Activated CD8-positive, alpha-beta T cell treated with anti-CD3 and anti-CD28 coated beads for 36 hours (primary cell): ENCODE results near the gene CFAP53. TPM values are rescaled to one million over a fixed set of nuclear protein-coding genes. Genes with fewer than 3 reads are reported as not detected.

Experiments
- ATAC-seq: fragments of 200-7000 bp; cut with Tn5 transposase; one replicate; pipeline ENCODE4 v1.10.0; 2021; ENCODE audit warnings: mild to moderate bottlenecking, moderate library complexity
- CTCF ChIA-PET: fragments of 350-600 bp; sonication (Branson Sonifier 250); formaldehyde crosslinking; loops from one replicate; lab custom pipeline; 2021; ENCODE audit warnings: antibody characterized with exemption; lab: Charles Lee
- POLR2A ChIA-PET: fragments of 350-600 bp; sonication (Branson Sonifier 250); formaldehyde crosslinking; loops from one replicate; lab custom pipeline; 2021; ENCODE audit warnings: antibody characterized with exemption; lab: Charles Lee
- DNase-seq: peaks from one replicate; pipeline ENCODE4 v3.0.0-alpha.2; 2020
- H3K27ac Mint-ChIP-seq: one replicate; pipeline ENCODE4 v1.8.0; 2021; ENCODE audit warnings: mild to moderate bottlenecking, mixed read lengths
- H3K27me3 Mint-ChIP-seq: one replicate; pipeline ENCODE4 v1.8.0; 2021; ENCODE audit warnings: mixed read lengths
- H3K36me3 Mint-ChIP-seq: one replicate; pipeline ENCODE4 v1.8.0; 2021; ENCODE audit warnings: low read depth, mixed read lengths
- H3K4me1 Mint-ChIP-seq: one replicate; pipeline ENCODE4 v1.8.0; 2021; ENCODE audit warnings: low read depth, mixed read lengths
- H3K4me3 Mint-ChIP-seq: one replicate; pipeline ENCODE4 v1.8.0; 2021; ENCODE audit warnings: mild to moderate bottlenecking, moderate library complexity, mixed read lengths
- H3K9me3 Mint-ChIP-seq: one replicate; pipeline ENCODE4 v1.8.0; 2021; ENCODE audit warnings: mixed read lengths
- intact Hi-C: fragments of 100-400 bp; cut with micrococcal nuclease; formaldehyde crosslinking; loops from one replicate; pipeline ENCODE4 v1.10.0; 2022
- total RNA-seq, 2 experiments: library from RNA; stranded (reverse); gene quantifications; one replicate each; pipeline ENCODE4 v1.2.3, GENCODE V29; 2021
- TF ChIP-seq, protein P1 (sequence below): fragments of 200-600 bp; IDR thresholded peaks from one replicate; pipeline ENCODE4 v1.8.0; 2022; ENCODE audit warnings: antibody characterized with exemption, mild to moderate bottlenecking

CFAP53 gene
- total RNA-seq, 2 experiments from 2014 or later, result 0.27 to 0.76 TPM

DNA sequence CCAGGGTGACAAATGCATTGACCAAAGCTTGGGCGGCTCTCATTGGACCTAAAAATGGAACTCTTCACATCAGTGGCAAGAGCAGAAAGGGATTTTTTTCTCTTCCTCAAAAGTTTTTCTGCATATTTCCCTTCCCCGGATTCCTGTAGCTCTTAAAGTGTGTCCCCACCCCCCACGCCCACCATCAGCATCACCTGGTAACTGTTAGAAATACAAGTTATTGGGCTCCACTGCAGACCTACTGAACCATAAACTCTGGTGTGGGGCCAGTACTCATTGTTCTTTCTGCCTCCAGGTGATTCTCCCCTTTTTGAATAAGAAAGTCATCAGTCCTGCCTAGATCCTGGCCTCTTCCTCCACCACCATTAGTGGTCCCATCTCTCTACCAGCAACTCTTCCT lies 70.0 kb downstream of the CFAP53 start:
- Mint-ChIP-seq H3K27me3 (peaks cover 68% of the 10 kb centered on the region), H3K4me1 (peaks cover 9% of the 10 kb centered on the region), H3K27ac (no peak overlapping the region), H3K4me3 (no peak overlapping the region), H3K9me3 (peaks cover 3% of the 10 kb centered on the region), H3K36me3 (no peaks in the 10 kb centered on the region)
- intact Hi-C loops, result no loop called here
- ChIA-PET CTCF (interaction anchor here (1.1 to 2.9 kb wide), 8 partner anchors 8 to 685 kb away, joined by 3 to 10 read pairs (median 4); no protein-coding TSS in a partner anchor), POLR2A (no interaction called here)
- DNase-seq (no peak), ATAC-seq (no peak)
- TF ChIP-seq, protein P1, sequence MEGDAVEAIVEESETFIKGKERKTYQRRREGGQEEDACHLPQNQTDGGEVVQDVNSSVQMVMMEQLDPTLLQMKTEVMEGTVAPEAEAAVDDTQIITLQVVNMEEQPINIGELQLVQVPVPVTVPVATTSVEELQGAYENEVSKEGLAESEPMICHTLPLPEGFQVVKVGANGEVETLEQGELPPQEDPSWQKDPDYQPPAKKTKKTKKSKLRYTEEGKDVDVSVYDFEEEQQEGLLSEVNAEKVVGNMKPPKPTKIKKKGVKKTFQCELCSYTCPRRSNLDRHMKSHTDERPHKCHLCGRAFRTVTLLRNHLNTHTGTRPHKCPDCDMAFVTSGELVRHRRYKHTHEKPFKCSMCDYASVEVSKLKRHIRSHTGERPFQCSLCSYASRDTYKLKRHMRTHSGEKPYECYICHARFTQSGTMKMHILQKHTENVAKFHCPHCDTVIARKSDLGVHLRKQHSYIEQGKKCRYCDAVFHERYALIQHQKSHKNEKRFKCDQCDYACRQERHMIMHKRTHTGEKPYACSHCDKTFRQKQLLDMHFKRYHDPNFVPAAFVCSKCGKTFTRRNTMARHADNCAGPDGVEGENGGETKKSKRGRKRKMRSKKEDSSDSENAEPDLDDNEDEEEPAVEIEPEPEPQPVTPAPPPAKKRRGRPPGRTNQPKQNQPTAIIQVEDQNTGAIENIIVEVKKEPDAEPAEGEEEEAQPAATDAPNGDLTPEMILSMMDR, result no peak

DNA sequence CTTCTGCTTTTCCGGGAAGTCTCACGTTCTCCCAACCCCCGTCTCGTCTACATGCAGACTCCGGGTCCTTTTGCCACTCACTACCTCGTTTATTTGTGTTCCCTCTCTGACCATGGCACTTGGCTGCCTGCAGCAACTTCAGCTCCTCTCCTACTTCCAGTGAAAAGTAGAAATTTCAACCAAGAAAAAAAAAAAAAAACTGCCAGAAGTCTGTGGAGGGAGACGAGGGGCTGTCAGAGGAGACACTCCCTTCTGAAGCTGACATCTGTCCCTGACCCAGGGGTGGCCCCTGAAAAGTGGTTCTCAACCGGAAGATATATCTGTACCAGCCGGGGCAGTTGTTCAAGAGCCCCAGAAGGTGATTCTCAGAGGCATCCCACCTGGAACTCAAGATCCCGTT lies 70.6 kb downstream of the CFAP53 start:
- TF ChIP-seq, protein P1, result no peak
- intact Hi-C loops, result no loop called here
- H3K4me3 Mint-ChIP-seq, result peak overlapping the region; percentile 27
- peaks cover 69% of the 10 kb centered on the region for H3K27me3 Mint-ChIP-seq
- H3K9me3 Mint-ChIP-seq, result no peaks in the 10 kb centered on the region
- no peaks in the 10 kb centered on the region for H3K36me3 Mint-ChIP-seq
- ChIA-PET POLR2A (no interaction called here), CTCF (interaction anchor here (0.9 to 2.9 kb wide), 19 partner anchors 8 to 687 kb away, joined by 3 to 10 read pairs (median 4); partner anchors contain the start of gene CFAP53)
- DNase-seq (no peak), ATAC-seq (no peak)
- peaks cover 11% of the 10 kb centered on the region for H3K4me1 Mint-ChIP-seq
- H3K27ac Mint-ChIP-seq, result no peak overlapping the region

DNA sequence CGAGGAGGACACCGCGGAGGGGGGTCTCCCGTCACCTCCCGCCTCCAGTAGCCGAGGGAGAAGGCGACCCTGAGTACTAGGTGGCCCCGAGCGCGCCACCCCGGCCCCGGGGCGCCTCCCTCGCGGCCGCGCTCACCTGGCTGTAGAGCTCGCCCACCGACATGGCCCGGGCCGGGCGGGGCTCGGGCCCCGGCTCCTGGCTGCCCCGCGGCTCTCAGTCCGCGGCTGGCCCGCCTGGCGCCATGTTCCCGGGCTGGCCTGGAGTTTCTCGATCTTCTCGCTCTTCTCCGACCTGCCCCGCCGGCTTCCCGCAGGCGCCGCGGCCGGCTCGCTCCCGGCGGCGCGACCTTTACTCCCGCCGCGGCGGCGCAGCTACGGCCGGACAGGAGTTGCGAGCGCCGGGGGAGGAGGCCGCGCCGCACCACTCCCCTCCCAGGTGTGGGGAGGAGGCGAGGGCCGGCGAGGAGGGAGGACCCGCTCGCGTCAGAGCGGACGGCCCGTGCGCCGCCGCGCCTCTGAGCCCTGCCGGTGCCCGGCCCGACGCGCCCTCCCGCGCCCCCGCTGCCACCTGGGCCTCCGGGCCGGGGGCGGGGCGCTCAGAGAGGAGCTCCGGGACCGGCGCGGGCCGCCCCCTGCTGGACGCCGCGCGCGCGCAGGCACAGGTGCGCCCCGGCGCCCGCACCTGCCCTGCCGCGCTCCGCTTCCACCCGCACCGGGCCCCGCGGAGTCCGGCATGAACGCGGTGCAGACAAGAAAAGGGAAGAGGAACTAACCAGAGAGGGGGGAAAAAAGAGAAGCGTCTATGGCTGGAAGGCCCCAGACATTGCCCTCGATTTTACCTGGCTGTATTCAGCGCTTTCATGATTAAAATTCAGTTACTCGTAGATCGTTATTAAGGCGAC lies 71.4 kb downstream of the CFAP53 start, which contains the start of gene MYO5B:
TSS of gene MYO5B (minus strand) at position 517 of the 902 bp plus-strand sequence. CDS start at position 163, 354 bp downstream.
- H3K4me1 Mint-ChIP-seq, result peaks cover 14% of the 10 kb centered on the region
- POLR2A ChIA-PET, result no interaction called here
- no peaks in the 10 kb centered on the region for H3K36me3 Mint-ChIP-seq
- ATAC-seq (peak; percentile 94), DNase-seq (peak; percentile 72)
- peaks cover 68% of the 10 kb centered on the region for H3K27me3 Mint-ChIP-seq
- peak within 1 kb of the TSS; percentile 31 for H3K4me3 Mint-ChIP-seq
- TF ChIP-seq, protein P1, result peak; percentile 60
- CTCF ChIA-PET, result interaction anchor here (0.8 to 2.9 kb wide), 22 partner anchors 8 to 686 kb away, joined by 3 to 10 read pairs (median 4); partner anchors contain the start of gene CFAP53
- intact Hi-C loops, result no loop called here
- no peak within 1 kb of the TSS for H3K27ac Mint-ChIP-seq
- no peaks in the 10 kb centered on the region for H3K9me3 Mint-ChIP-seq

DNA sequence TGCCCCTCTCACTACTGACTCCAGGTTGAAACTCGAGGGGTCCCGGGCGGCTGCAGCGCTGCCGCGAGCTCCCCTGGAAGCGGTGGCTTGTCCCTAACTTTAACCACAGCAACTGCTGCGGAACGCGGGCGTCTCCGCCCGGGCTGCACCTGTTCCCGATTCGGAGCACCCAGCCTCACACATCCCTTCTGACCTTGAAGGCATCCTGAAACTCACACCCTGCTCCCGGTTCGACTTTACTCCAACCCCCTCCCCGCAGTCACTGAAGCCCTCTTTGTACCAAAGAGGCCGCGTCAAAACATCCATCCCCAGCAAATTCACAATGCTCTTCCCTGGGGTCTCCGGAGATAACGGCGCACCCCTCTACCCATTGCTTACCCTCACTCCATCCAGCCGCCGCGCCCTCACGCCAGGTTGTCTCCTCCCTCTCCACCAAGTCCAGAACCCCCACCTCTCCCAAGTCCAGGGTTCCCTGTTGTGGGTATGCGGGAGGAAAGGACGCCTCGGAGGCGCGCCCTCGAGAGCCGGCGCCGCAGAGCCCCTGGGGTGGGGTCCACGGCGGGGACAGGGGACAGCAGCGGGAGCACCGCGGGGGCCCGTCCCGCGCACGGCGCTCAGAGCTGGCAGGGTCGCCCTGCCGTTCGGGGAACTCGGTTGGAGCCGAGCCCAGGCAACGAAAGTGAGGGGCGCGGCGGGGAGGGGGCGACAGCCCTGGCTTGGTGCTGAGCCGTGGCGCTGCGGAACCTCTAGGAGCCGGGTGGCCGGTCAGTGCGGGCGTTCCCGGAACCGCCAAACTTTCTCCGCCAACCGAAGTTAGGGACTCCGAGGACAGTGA lies 72.3 kb downstream of the CFAP53 start:
- Mint-ChIP-seq H3K4me1 (peaks cover 14% of the 10 kb centered on the region), H3K4me3 (peak overlapping the region; percentile 31), H3K27ac (no peak overlapping the region), H3K27me3 (peaks cover 68% of the 10 kb centered on the region), H3K9me3 (no peaks in the 10 kb centered on the region), H3K36me3 (no peaks in the 10 kb centered on the region)
- TF ChIP-seq, protein P1, result no peak
- ATAC-seq, result no peak
- ChIA-PET CTCF (interaction anchor here (0.8 to 2.9 kb wide), 11 partner anchors 7 to 294 kb away, joined by 3 to 10 read pairs (median 4); no protein-coding TSS in a partner anchor), POLR2A (no interaction called here)
- intact Hi-C loops, result no loop called here
- DNase-seq, result no peak
